ENCODE measurements around the gene CD68. TPM values are rescaled to one million over a fixed set of nuclear protein-coding genes. Genes with fewer than 3 reads are reported as not detected.

CD68 gene
- total RNA-seq, 4 donors from 2014 or later = 14.2 to 26.9 (median 16.2) TPM

DNA sequence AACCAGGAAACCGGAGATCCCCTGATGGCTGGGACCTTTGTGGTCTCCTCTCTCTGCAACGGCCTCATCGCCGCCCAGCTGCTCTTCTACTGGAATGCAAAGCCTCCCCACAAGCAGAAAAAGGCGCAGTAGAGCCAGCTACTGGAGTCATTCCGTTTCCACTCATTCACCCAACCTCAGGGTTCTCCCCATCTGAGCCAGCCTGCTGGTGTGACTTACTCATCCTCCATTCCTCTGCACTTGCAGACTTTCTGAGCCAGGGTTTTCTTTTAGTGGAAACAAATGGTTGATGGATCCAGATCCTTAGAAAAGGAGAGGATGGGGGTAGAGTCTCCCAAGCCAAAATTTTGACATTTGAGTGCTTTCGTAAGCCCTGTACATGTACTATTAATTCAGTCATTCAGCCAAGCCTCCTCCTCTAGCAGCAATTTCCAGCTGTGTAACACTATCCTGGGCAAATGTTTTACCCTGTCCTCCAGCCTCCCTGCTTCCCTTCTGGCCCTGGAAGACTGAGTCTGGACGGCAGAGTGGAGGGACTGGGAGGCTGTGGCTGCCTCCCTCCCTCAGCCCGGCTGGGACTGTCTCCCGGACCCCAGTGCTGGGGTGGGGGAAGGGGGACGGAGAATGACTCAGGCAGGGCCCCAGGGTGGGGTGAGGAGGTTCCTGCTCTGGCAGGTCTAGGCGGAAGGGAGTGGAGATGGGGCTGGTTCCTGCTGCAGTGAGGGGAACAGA is 8.1 kb downstream of the CD68 start:
- TF ChIP-seq, protein P1, sequence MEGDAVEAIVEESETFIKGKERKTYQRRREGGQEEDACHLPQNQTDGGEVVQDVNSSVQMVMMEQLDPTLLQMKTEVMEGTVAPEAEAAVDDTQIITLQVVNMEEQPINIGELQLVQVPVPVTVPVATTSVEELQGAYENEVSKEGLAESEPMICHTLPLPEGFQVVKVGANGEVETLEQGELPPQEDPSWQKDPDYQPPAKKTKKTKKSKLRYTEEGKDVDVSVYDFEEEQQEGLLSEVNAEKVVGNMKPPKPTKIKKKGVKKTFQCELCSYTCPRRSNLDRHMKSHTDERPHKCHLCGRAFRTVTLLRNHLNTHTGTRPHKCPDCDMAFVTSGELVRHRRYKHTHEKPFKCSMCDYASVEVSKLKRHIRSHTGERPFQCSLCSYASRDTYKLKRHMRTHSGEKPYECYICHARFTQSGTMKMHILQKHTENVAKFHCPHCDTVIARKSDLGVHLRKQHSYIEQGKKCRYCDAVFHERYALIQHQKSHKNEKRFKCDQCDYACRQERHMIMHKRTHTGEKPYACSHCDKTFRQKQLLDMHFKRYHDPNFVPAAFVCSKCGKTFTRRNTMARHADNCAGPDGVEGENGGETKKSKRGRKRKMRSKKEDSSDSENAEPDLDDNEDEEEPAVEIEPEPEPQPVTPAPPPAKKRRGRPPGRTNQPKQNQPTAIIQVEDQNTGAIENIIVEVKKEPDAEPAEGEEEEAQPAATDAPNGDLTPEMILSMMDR (IDR thresholded peaks at IDR 0.05) = no peak
- TF ChIP-seq POLR2A (IDR thresholded peaks at IDR 0.05) = no peak
- WGBS, 2 donors = 38 to 39% methylated on average over 11 to 12 of the region's 12 CpGs
- H3K4me3 ChIP-seq (ENCODE audit: low read depth, poor library complexity, severe bottlenecking) = no peak overlapping the region
- no peak for DNase-seq (ENCODE audit: low spot score in 2 of 2)
- intact Hi-C loops (cut with DNase I; ENCODE audit: low total_unique reads) = no loop called here

DNA sequence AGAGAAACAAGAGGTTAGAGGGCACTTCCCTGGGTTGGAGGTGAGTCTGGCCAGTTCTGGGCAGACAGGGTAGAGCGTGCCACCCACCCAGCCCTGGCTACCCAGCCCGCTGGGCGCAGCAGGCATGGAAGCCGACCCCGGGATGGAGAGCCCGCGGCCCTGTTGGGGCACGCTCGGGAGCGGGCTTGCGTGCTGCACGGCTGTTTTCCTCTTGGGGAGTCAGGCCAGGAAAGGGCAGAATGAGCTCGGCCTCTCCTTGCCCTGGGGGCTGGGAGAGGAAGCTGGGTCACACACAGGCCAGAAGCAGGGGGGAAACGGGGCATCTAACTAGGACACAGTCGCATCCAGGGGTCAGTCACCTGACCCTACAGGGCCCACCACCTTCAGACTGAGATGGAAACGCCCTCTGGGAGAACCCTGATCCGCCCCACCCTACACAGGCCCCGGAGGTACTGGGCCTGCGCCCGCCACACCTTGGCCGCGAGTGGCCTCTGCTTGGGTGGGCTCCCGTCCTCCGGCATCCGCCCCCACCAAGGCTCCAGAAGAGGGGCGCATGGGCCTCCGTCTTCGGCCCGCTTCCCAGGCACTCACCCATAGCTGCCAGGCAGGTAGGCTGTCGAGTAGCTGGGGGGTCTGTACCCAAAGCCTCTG is 9.2 kb downstream of the CD68 start:
- 49 to 54% methylated on average over 14 to 23 of the region's 30 CpGs for WGBS, 2 donors
- intact Hi-C loops (cut with DNase I; ENCODE audit: low total_unique reads) = no loop called here
- peak overlapping the region; percentile 18 for H3K4me3 ChIP-seq (ENCODE audit: low read depth, poor library complexity, severe bottlenecking)
- DNase-seq (ENCODE audit: low spot score in 2 of 2) = no peak
- TF ChIP-seq, protein P1 (IDR thresholded peaks at IDR 0.05) = no peak
- TF ChIP-seq POLR2A (IDR thresholded peaks at IDR 0.05) = no peak

DNA sequence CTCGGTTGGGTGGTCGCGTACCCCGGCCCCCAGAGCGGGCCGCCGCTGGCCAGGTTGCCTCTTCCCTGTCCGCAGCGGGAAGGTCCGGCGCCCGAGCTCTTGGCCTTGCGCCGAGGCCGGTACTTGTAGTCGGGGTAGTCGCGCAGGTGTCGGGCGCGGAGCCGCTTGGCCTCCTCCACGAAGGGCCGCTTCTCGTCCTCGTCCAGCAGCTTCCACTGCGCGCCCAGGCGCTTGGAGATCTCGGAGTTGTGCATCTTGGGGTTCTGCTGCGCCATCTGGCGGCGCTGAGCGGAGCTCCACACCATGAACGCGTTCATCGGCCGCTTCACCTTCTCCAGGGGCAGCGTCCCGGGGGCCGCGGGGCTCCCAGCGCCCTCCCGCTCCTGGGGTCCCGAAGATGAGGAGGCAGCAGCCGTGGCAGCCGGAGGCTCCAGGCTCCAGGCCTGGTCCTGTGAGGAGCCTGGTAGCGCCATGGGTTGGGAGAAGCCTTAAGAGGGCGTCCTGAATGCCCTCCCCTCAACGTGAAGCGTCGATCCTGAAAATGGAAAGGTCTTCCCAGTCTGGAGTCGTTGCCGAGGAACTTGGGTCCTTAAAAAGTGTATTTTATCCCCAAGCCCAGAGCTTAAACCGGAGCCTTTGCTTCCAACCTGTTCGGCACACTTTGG is 9.9 kb downstream of the CD68 start:
- peak; percentile 80 to 97 for DNase-seq (ENCODE audit: low spot score in 2 of 2)
- peak overlapping the region; percentile 18 for H3K4me3 ChIP-seq (ENCODE audit: low read depth, poor library complexity, severe bottlenecking)
- intact Hi-C loops (cut with DNase I; ENCODE audit: low total_unique reads) = no loop called here
- WGBS, 2 donors = 7 to 34% methylated on average over 9 to 37 of the region's 56 CpGs
- no peak for TF ChIP-seq POLR2A (IDR thresholded peaks at IDR 0.05)
- TF ChIP-seq, protein P1 (IDR thresholded peaks at IDR 0.05) = peak in 1 of 3 donors; percentile 72

- peak in 1 of 2 donors; percentile 91 for DNase-seq (ENCODE audit: low spot score in 2 of 2)
- H3K4me3 ChIP-seq (ENCODE audit: low read depth, poor library complexity, severe bottlenecking) = peak within 1 kb of the TSS; percentile 18
- intact Hi-C loops (cut with DNase I; ENCODE audit: low total_unique reads) = no loop called here
- 32 to 33% methylated on average over 22 to 24 of the region's 24 CpGs for WGBS, 2 donors
- TF ChIP-seq POLR2A (IDR thresholded peaks at IDR 0.05) = no peak
- TF ChIP-seq, protein P1 (IDR thresholded peaks at IDR 0.05) = no peak
Observed at GRCh38 chr17:7589891-7590691, 10.7 kb downstream of the CD68 start, which contains the start of gene SOX15. SOX15 (minus strand) TSS chr17:7590094; CDS start chr17:7589676, 418 bp downstream.

- 45 to 54% methylated on average over 4 of the region's 4 CpGs for WGBS, 2 donors
- TF ChIP-seq, protein P1 (IDR thresholded peaks at IDR 0.05) = no peak
- TF ChIP-seq POLR2A (IDR thresholded peaks at IDR 0.05) = no peak
- DNase-seq (ENCODE audit: low spot score in 2 of 2) = peak in 1 of 2 donors; percentile 62
- no peak overlapping the region for H3K4me3 ChIP-seq (ENCODE audit: low read depth, poor library complexity, severe bottlenecking)
- intact Hi-C loops (cut with DNase I; ENCODE audit: low total_unique reads) = no loop called here
Observed at GRCh38 chr17:7590743-7591142, 11.3 kb downstream of the CD68 start.
